ENCODE data around the gene MGMT.

Gene MGMT

DNA sequence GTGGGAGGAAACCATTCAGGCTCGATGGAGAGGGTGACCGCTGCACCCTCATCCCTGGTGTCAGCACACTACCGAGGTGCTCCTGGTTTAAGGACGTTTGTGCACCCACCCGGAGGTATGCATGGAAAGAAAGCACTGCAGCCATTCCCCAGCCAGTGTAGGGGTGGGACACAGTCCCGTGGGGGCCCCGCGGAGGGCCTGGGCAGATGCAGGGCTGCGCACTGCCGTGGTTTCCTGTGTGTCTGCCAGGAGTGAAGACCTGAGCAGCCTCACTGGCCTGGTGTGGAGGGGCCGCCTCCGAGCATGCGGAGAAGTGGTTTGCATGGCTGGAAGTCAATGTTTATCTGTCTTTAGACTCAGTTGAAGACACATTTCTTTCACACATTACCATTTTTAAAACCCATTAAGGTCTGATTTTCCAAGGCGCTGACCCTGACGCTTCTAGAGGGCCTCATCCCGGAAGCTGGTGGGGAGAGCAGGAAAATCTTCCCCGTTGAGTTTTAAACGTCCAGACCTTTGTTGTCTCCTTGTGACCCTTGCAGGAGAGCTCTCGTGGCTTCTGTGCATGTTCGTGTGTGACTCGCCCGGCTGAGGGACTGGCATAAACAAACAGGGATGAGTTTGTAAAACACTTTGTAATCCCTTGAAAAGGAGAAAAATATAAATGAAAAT lies 188.1 kb downstream of the MGMT start:
- Histone ChIP-seq H3K4me1 (ENCODE audit: control insufficient read depth in 2 of 2, insufficient read depth in 2 of 2, low read length in 2 of 2) (no peaks in the 10 kb centered on the region), H3K9ac (ENCODE audit: low read depth in 1 of 2, low read length in 2 of 2) (no peak overlapping the region), H3K36me3 (ENCODE audit: control insufficient read depth in 2 of 2, insufficient read depth in 2 of 2, low read length in 2 of 2) (no peaks in the 10 kb centered on the region), H3K4me3 (ENCODE audit: low read length in 2 of 2) (no peak overlapping the region), H3K9me3 (ENCODE audit: control insufficient read depth in 2 of 2, low read length in 2 of 2) (no peaks in the 10 kb centered on the region), H3K27ac (ENCODE audit: low read depth in 2 of 2, low read length in 2 of 2) (no peak overlapping the region), H3K27me3 (ENCODE audit: control insufficient read depth in 2 of 2, insufficient read depth in 2 of 2, low read length in 2 of 2) (no peaks in the 10 kb centered on the region)

DNA sequence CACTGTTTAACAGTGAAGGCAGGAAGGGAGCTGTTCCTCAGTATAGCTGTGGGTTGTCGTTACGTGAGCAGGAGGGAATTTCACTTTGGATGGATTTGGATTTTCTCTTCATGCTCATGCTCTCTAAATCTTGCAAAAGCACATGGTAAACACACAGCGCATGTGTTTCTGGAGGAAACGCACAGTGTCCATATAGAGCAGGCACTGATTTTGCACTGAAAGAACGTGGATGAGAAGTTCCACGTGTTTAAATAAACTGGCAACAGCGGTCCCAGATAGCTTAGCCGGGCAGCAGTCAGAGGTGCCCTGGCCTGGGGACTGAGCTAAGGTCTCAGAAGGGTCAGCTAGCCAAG lies 188.6 kb downstream of the MGMT start:
- Histone ChIP-seq H3K4me1 (ENCODE audit: control insufficient read depth in 2 of 2, insufficient read depth in 2 of 2, low read length in 2 of 2) (no peaks in the 10 kb centered on the region), H3K9ac (ENCODE audit: low read depth in 1 of 2, low read length in 2 of 2) (no peak overlapping the region), H3K9me3 (ENCODE audit: control insufficient read depth in 2 of 2, low read length in 2 of 2) (no peaks in the 10 kb centered on the region), H3K36me3 (ENCODE audit: control insufficient read depth in 2 of 2, insufficient read depth in 2 of 2, low read length in 2 of 2) (no peaks in the 10 kb centered on the region), H3K27ac (ENCODE audit: low read depth in 2 of 2, low read length in 2 of 2) (no peak overlapping the region), H3K4me3 (ENCODE audit: low read length in 2 of 2) (no peak overlapping the region), H3K27me3 (ENCODE audit: control insufficient read depth in 2 of 2, insufficient read depth in 2 of 2, low read length in 2 of 2) (no peaks in the 10 kb centered on the region)

DNA sequence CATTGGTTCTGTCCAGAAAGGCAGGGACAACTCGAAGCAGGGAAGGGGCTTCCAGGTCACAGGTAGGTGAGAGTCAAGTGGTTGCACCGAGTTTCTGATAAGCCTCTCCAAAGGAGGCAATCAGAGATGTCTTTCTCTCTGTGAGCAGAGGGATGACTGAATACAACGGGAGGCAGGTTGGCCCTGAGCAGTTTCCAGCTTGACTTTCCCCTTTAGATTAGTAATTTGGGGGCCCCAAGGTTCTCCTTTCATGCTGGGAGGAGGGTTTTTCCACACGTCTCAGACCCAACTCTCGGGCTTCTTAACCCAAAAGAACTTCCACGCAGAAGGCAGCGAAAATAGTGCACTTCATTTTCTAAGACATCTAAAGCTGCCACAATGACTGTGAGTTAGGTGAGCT lies 189.6 kb downstream of the MGMT start:
- no peaks in the 10 kb centered on the region for H3K36me3 ChIP-seq (ENCODE audit: control insufficient read depth in 2 of 2, insufficient read depth in 2 of 2, low read length in 2 of 2)
- no peaks in the 10 kb centered on the region for H3K4me1 ChIP-seq (ENCODE audit: control insufficient read depth in 2 of 2, insufficient read depth in 2 of 2, low read length in 2 of 2)
- no peak overlapping the region for H3K9ac ChIP-seq (ENCODE audit: low read depth in 1 of 2, low read length in 2 of 2)
- H3K4me3 ChIP-seq (ENCODE audit: low read length in 2 of 2), result no peak overlapping the region
- H3K27me3 ChIP-seq (ENCODE audit: control insufficient read depth in 2 of 2, insufficient read depth in 2 of 2, low read length in 2 of 2), result no peaks in the 10 kb centered on the region
- no peaks in the 10 kb centered on the region for H3K9me3 ChIP-seq (ENCODE audit: control insufficient read depth in 2 of 2, low read length in 2 of 2)
- no peak overlapping the region for H3K27ac ChIP-seq (ENCODE audit: low read depth in 2 of 2, low read length in 2 of 2)

DNA sequence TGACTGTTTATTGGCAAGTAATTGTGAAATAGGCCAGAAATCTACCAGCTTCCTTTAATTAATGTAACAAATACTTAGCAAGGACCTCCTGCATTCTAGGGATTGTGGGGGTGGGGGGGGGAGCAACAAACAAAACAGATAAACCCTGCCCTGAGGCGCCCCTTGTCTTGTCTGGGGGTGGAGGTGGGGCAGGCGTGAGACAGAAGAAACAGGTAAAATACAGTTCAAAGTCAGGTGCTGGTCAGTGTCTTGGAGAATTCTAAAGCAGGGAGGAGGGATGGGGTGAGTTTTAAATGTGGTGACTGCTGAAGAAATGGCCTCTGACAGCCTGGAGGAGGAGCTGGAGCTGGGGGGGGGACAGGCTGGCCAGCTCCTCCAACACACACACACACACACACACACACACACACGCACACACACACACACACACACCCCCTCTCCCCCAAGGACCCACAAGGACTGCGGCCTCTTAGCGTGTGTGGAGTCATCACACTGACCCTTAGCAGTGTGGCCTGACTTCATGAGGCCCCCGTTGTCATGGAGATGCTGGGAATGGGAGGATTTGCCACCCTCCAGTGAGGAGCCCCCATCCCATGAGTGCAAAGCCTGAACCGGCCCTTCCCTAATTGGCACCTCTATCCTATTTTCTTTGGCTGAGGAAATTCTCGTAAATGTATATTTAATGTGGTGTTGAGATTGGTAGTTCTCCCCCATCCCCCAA lies 190.4 kb downstream of the MGMT start:
- no peak overlapping the region for H3K27ac ChIP-seq (ENCODE audit: low read depth in 2 of 2, low read length in 2 of 2)
- H3K9ac ChIP-seq (ENCODE audit: low read depth in 1 of 2, low read length in 2 of 2), result no peak overlapping the region
- H3K9me3 ChIP-seq (ENCODE audit: control insufficient read depth in 2 of 2, low read length in 2 of 2), result no peaks in the 10 kb centered on the region
- H3K4me1 ChIP-seq (ENCODE audit: control insufficient read depth in 2 of 2, insufficient read depth in 2 of 2, low read length in 2 of 2), result no peaks in the 10 kb centered on the region
- no peaks in the 10 kb centered on the region for H3K36me3 ChIP-seq (ENCODE audit: control insufficient read depth in 2 of 2, insufficient read depth in 2 of 2, low read length in 2 of 2)
- H3K4me3 ChIP-seq (ENCODE audit: low read length in 2 of 2), result no peak overlapping the region
- H3K27me3 ChIP-seq (ENCODE audit: control insufficient read depth in 2 of 2, insufficient read depth in 2 of 2, low read length in 2 of 2), result no peaks in the 10 kb centered on the region

DNA sequence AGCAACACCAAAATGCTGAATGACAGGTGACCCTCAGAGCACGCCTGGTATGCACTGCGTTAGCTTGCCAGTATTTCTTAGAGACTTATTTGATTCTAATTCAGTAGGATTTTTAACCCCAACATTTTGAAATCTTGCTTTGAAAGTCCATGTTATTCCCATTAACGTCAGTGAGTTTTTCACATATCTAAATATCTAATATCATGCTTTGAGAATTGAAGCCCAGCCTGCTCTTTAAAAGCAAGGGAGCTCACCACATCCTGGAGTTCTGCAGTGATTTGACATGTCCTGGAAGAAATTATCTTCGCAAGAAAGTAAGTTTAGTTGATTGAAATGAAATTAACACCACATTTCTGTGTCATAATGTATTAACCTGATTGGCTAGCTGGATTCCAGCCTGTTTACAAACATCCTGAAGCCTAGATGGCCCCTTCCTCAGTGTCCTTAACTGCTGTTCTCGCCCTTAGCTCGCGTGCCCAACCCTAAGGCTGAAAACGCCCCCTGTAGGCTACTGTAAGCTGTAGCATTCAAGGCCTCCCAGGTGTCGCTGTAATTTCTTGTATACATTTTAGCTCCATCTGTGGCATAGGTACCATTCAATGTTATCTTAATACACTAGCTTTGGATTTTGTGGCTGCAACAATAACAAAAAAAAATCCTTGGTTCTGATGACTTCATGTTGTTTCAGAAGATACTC lies 191.5 kb downstream of the MGMT start:
- Histone ChIP-seq H3K9me3 (ENCODE audit: control insufficient read depth in 2 of 2, low read length in 2 of 2) (no peaks in the 10 kb centered on the region), H3K4me1 (ENCODE audit: control insufficient read depth in 2 of 2, insufficient read depth in 2 of 2, low read length in 2 of 2) (no peaks in the 10 kb centered on the region), H3K4me3 (ENCODE audit: low read length in 2 of 2) (no peak overlapping the region), H3K9ac (ENCODE audit: low read depth in 1 of 2, low read length in 2 of 2) (no peak overlapping the region), H3K27ac (ENCODE audit: low read depth in 2 of 2, low read length in 2 of 2) (no peak overlapping the region), H3K36me3 (ENCODE audit: control insufficient read depth in 2 of 2, insufficient read depth in 2 of 2, low read length in 2 of 2) (no peaks in the 10 kb centered on the region), H3K27me3 (ENCODE audit: control insufficient read depth in 2 of 2, insufficient read depth in 2 of 2, low read length in 2 of 2) (no peaks in the 10 kb centered on the region)

DNA sequence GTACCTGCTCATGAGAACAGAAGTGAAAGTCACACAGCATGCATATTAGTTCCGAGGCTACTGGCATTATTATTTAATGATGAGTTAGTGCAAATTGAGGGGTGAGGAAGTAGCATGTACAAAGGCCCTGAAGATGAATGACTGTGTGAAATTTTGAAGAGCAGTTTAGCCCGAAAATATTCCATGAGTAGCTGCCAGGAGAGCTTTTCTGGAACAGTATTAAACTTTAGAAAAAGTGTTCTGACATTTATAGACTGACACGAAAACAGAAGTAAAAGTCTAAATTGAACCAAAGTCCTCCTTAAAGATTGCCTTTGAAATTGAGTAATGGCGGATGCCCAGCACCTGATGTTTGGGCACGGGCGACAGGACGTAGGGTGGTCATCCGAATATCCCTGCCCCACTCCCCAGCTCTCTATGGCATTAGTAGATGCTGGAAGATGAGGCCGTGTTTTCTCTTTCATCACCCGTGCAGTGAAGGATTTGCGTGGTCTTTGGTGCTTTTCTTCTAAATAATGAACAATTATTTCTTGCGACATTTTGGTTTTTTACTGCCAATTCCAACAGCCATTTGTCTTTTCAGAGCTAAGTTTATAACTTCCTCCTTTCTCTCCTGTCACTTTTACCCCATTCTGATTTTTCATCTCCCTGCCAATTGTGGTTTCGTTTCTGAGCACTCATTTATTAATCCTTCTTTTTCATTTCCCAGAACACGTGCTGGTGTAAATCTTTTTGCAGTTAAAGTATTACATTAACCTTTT lies 192.6 kb downstream of the MGMT start:
- Histone ChIP-seq H3K4me3 (ENCODE audit: low read length in 2 of 2) (no peak overlapping the region), H3K9ac (ENCODE audit: low read depth in 1 of 2, low read length in 2 of 2) (no peak overlapping the region), H3K36me3 (ENCODE audit: control insufficient read depth in 2 of 2, insufficient read depth in 2 of 2, low read length in 2 of 2) (no peaks in the 10 kb centered on the region), H3K9me3 (ENCODE audit: control insufficient read depth in 2 of 2, low read length in 2 of 2) (peaks cover 2 to 6% of the 10 kb centered on the region in 2 donors), H3K27me3 (ENCODE audit: control insufficient read depth in 2 of 2, insufficient read depth in 2 of 2, low read length in 2 of 2) (no peaks in the 10 kb centered on the region), H3K27ac (ENCODE audit: low read depth in 2 of 2, low read length in 2 of 2) (no peak overlapping the region), H3K4me1 (ENCODE audit: control insufficient read depth in 2 of 2, insufficient read depth in 2 of 2, low read length in 2 of 2) (no peaks in the 10 kb centered on the region)

DNA sequence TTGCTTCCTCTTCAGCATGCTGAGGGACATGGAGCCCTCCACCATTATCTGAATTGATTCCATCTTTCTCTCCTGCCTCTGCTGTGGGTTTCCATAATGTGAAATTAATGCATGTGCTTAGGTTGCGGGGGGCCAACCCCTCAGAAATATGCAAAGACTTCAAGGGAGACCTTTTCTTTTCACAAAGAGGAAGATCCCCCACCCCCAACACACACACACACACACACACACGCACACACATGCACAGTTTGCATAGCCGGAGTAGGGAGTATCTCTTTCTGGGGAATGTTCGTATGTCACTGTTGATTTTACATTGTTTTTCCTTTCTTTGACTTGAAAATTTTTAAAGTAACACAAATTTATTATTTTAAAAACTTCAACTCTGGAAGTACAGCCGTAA lies 193.5 kb downstream of the MGMT start:
- Histone ChIP-seq H3K27me3 (ENCODE audit: control insufficient read depth in 2 of 2, insufficient read depth in 2 of 2, low read length in 2 of 2) (no peaks in the 10 kb centered on the region), H3K27ac (ENCODE audit: low read depth in 2 of 2, low read length in 2 of 2) (no peak overlapping the region), H3K36me3 (ENCODE audit: control insufficient read depth in 2 of 2, insufficient read depth in 2 of 2, low read length in 2 of 2) (no peaks in the 10 kb centered on the region), H3K9ac (ENCODE audit: low read depth in 1 of 2, low read length in 2 of 2) (no peak overlapping the region), H3K9me3 (ENCODE audit: control insufficient read depth in 2 of 2, low read length in 2 of 2) (peaks cover 2 to 8% of the 10 kb centered on the region in 2 donors), H3K4me1 (ENCODE audit: control insufficient read depth in 2 of 2, insufficient read depth in 2 of 2, low read length in 2 of 2) (no peaks in the 10 kb centered on the region), H3K4me3 (ENCODE audit: low read length in 2 of 2) (no peak overlapping the region)

DNA sequence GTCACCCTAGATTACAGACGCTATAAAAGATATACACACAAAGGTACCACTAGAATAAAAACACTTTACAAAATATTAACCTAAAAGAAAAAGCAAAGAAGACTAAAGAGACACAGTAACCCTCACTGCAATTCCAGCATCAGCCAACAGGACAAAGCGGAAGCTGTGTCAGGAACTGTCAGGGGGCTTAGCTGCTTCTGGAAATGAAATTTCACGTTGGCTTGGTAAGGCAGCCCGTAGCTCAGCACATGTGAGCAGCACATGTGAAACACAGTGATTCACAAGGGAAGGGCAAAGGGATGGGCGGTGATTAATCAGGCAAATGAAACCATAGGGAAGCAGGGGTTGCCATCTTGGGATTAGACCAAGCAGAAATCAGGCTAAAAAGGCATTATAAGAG lies 195.4 kb downstream of the MGMT start:
- Histone ChIP-seq H3K9me3 (ENCODE audit: control insufficient read depth in 2 of 2, low read length in 2 of 2) (peaks cover 2 to 8% of the 10 kb centered on the region in 2 donors), H3K9ac (ENCODE audit: low read depth in 1 of 2, low read length in 2 of 2) (no peak overlapping the region), H3K4me3 (ENCODE audit: low read length in 2 of 2) (no peak overlapping the region), H3K36me3 (ENCODE audit: control insufficient read depth in 2 of 2, insufficient read depth in 2 of 2, low read length in 2 of 2) (no peaks in the 10 kb centered on the region), H3K27me3 (ENCODE audit: control insufficient read depth in 2 of 2, insufficient read depth in 2 of 2, low read length in 2 of 2) (no peaks in the 10 kb centered on the region), H3K27ac (ENCODE audit: low read depth in 2 of 2, low read length in 2 of 2) (no peak overlapping the region), H3K4me1 (ENCODE audit: control insufficient read depth in 2 of 2, insufficient read depth in 2 of 2, low read length in 2 of 2) (no peaks in the 10 kb centered on the region)

DNA sequence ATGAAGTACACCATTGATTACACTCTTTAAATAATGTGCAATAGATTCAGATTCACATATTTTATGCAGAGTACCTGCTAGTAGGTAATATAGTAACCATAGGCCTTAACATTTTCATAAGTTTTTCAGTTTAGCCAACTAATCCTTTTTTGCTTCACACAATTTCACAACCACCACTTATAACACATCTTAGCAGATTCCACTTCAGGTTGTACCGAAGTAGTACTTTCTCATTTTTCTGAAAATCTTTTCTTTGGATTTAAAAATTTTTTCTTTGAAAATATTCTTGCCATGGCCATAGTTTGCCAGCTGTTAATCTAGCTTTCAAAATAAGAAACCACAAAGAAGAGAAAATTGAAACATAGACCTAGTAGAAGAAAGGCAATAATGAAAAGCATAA lies 203.1 kb downstream of the MGMT start:
- H3K4me3 ChIP-seq (ENCODE audit: low read length in 2 of 2), result no peak overlapping the region
- no peak overlapping the region for H3K27ac ChIP-seq (ENCODE audit: low read depth in 2 of 2, low read length in 2 of 2)
- no peak overlapping the region for H3K9ac ChIP-seq (ENCODE audit: low read depth in 1 of 2, low read length in 2 of 2)
- H3K36me3 ChIP-seq (ENCODE audit: control insufficient read depth in 2 of 2, insufficient read depth in 2 of 2, low read length in 2 of 2), result no peaks in the 10 kb centered on the region
- no peaks in the 10 kb centered on the region for H3K4me1 ChIP-seq (ENCODE audit: control insufficient read depth in 2 of 2, insufficient read depth in 2 of 2, low read length in 2 of 2)
- no peaks in the 10 kb centered on the region for H3K27me3 ChIP-seq (ENCODE audit: control insufficient read depth in 2 of 2, insufficient read depth in 2 of 2, low read length in 2 of 2)
- H3K9me3 ChIP-seq (ENCODE audit: control insufficient read depth in 2 of 2, low read length in 2 of 2), result peaks cover 0 to 2% of the 10 kb centered on the region in 2 donors

DNA sequence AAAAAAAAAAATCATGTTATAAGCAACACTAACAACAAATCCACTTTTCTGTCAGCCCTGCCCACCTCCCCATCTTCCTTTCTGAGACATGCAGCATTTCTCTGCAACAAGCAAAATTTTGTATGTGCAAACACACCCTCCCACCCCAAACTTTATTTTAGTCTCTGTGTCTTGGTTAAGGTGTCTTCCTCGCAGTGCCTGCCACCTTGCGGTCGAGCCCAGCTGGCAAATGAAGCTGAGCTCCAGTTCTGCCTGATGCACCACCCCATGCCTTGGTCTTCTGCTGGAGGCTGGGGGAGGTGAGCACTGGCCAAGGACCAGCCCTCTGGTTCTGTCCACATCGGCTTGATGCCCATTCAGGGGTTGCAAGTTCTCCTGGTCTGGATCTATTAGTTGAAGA lies 206.3 kb downstream of the MGMT start:
- no peaks in the 10 kb centered on the region for H3K4me1 ChIP-seq (ENCODE audit: control insufficient read depth in 2 of 2, insufficient read depth in 2 of 2, low read length in 2 of 2)
- H3K27me3 ChIP-seq (ENCODE audit: control insufficient read depth in 2 of 2, insufficient read depth in 2 of 2, low read length in 2 of 2), result no peaks in the 10 kb centered on the region
- no peak overlapping the region for H3K9ac ChIP-seq (ENCODE audit: low read depth in 1 of 2, low read length in 2 of 2)
- H3K27ac ChIP-seq (ENCODE audit: low read depth in 2 of 2, low read length in 2 of 2), result no peak overlapping the region
- peaks cover 0 to 2% of the 10 kb centered on the region in 2 donors for H3K9me3 ChIP-seq (ENCODE audit: control insufficient read depth in 2 of 2, low read length in 2 of 2)
- H3K4me3 ChIP-seq (ENCODE audit: low read length in 2 of 2), result no peak overlapping the region
- H3K36me3 ChIP-seq (ENCODE audit: control insufficient read depth in 2 of 2, insufficient read depth in 2 of 2, low read length in 2 of 2), result no peaks in the 10 kb centered on the region

Measured in mucosa of rectum (tissue), 2 donors.